ENCODE measurements around the gene IKZF3.

IKZF3 gene

GRCh38 chr17:39820987-39821386 is 43.1 kb downstream of the IKZF3 start:
- TF ChIP-seq TAF1 (IDR thresholded peaks at IDR 0.05; ENCODE audit: low read depth, low read length): no peak
- no peak for TF ChIP-seq POLR2A (IDR thresholded peaks at IDR 0.05; ENCODE audit: low read depth, low read length)
- no peak for TF ChIP-seq SPI1 (IDR thresholded peaks at IDR 0.05; ENCODE audit: low read depth, low read length)
- TF ChIP-seq POU2F2 (IDR thresholded peaks at IDR 0.05; ENCODE audit: low read depth, low read length): no peak
- TF ChIP-seq PAX5 (IDR thresholded peaks at IDR 0.05; ENCODE audit: insufficient read depth, low read length, severe bottlenecking): no peak
- no peak for TF ChIP-seq POLR2AphosphoS5 (IDR thresholded peaks at IDR 0.05; ENCODE audit: low read depth, low read length)
- FAIRE-seq (no peak), DNase-seq (ENCODE audit: insufficient read length, low spot score) (no peak)

- DNase-seq (ENCODE audit: insufficient read length, low spot score) (no peak), FAIRE-seq (peak; percentile 45)
- no peak for TF ChIP-seq PAX5 (IDR thresholded peaks at IDR 0.05; ENCODE audit: insufficient read depth, low read length, severe bottlenecking)
- TF ChIP-seq TAF1 (IDR thresholded peaks at IDR 0.05; ENCODE audit: low read depth, low read length): no peak
- TF ChIP-seq SPI1 (IDR thresholded peaks at IDR 0.05; ENCODE audit: low read depth, low read length): no peak
- no peak for TF ChIP-seq POLR2AphosphoS5 (IDR thresholded peaks at IDR 0.05; ENCODE audit: low read depth, low read length)
- TF ChIP-seq POLR2A (IDR thresholded peaks at IDR 0.05; ENCODE audit: low read depth, low read length): no peak
- TF ChIP-seq POU2F2 (IDR thresholded peaks at IDR 0.05; ENCODE audit: low read depth, low read length): no peak
These were observed 43.6 kb downstream of the IKZF3 start for GRCh38 chr17:39820541-39820940.

- FAIRE-seq: peak; percentile 78
- TF ChIP-seq TAF1 (IDR thresholded peaks at IDR 0.05; ENCODE audit: low read depth, low read length) (no peak), SPI1 (IDR thresholded peaks at IDR 0.05; ENCODE audit: low read depth, low read length) (peak; percentile 40; the same call in 1 of the 2 replicates)
These were observed 45.6 kb downstream of the IKZF3 start for GRCh38 chr17:39818358-39819000.

GRCh38 chr17:39816272-39816671 is 47.8 kb downstream of the IKZF3 start:
- no peak for FAIRE-seq
- TF ChIP-seq SPI1 (IDR thresholded peaks at IDR 0.05; ENCODE audit: low read depth, low read length) (no peak), PAX5 (IDR thresholded peaks at IDR 0.05; ENCODE audit: insufficient read depth, low read length, severe bottlenecking) (no peak), POLR2AphosphoS5 (IDR thresholded peaks at IDR 0.05; ENCODE audit: low read depth, low read length) (no peak), TAF1 (IDR thresholded peaks at IDR 0.05; ENCODE audit: low read depth, low read length) (no peak), POU2F2 (IDR thresholded peaks at IDR 0.05; ENCODE audit: low read depth, low read length) (no peak), POLR2A (IDR thresholded peaks at IDR 0.05; ENCODE audit: low read depth, low read length) (no peak)
- no peak for DNase-seq (ENCODE audit: insufficient read length, low spot score)

More at GRCh38 chr17:39818358-39819000, 45.6 kb downstream of the IKZF3 start:
- DNase-seq (ENCODE audit: insufficient read length, low spot score): no peak

GRCh38 chr17:39814497-39814896 is 49.6 kb downstream of the IKZF3 start:
- no peak for DNase-seq (ENCODE audit: insufficient read length, low spot score)
- no peak for FAIRE-seq
- TF ChIP-seq SPI1 (IDR thresholded peaks at IDR 0.05; ENCODE audit: low read depth, low read length) (no peak), TAF1 (IDR thresholded peaks at IDR 0.05; ENCODE audit: low read depth, low read length) (no peak), POLR2AphosphoS5 (IDR thresholded peaks at IDR 0.05; ENCODE audit: low read depth, low read length) (no peak), POU2F2 (IDR thresholded peaks at IDR 0.05; ENCODE audit: low read depth, low read length) (no peak), PAX5 (IDR thresholded peaks at IDR 0.05; ENCODE audit: insufficient read depth, low read length, severe bottlenecking) (no peak), POLR2A (IDR thresholded peaks at IDR 0.05; ENCODE audit: low read depth, low read length) (no peak)

GRCh38 chr17:39813631-39814030 is 50.5 kb downstream of the IKZF3 start:
- DNase-seq (ENCODE audit: insufficient read length, low spot score) (no peak), FAIRE-seq (no peak)
- TF ChIP-seq POLR2AphosphoS5 (IDR thresholded peaks at IDR 0.05; ENCODE audit: low read depth, low read length) (no peak), PAX5 (IDR thresholded peaks at IDR 0.05; ENCODE audit: insufficient read depth, low read length, severe bottlenecking) (no peak), POLR2A (IDR thresholded peaks at IDR 0.05; ENCODE audit: low read depth, low read length) (no peak)

- no peak for TF ChIP-seq POU2F2 (IDR thresholded peaks at IDR 0.05; ENCODE audit: low read depth, low read length)
- TF ChIP-seq POLR2A (IDR thresholded peaks at IDR 0.05; ENCODE audit: low read depth, low read length): no peak
- no peak for TF ChIP-seq TAF1 (IDR thresholded peaks at IDR 0.05; ENCODE audit: low read depth, low read length)
- no peak for TF ChIP-seq POLR2AphosphoS5 (IDR thresholded peaks at IDR 0.05; ENCODE audit: low read depth, low read length)
- no peak for TF ChIP-seq PAX5 (IDR thresholded peaks at IDR 0.05; ENCODE audit: insufficient read depth, low read length, severe bottlenecking)
- no peak for TF ChIP-seq SPI1 (IDR thresholded peaks at IDR 0.05; ENCODE audit: low read depth, low read length)
- DNase-seq (ENCODE audit: insufficient read length, low spot score): no peak
- FAIRE-seq: no peak
These were observed 51.6 kb downstream of the IKZF3 start for GRCh38 chr17:39812466-39812865.

GRCh38 chr17:39810939-39811728 is 53.0 kb downstream of the IKZF3 start:
- DNase-seq (ENCODE audit: insufficient read length, low spot score) (no peak), FAIRE-seq (no peak)
- TF ChIP-seq SPI1 (IDR thresholded peaks at IDR 0.05; ENCODE audit: low read depth, low read length) (no peak), POLR2AphosphoS5 (IDR thresholded peaks at IDR 0.05; ENCODE audit: low read depth, low read length) (no peak), TAF1 (IDR thresholded peaks at IDR 0.05; ENCODE audit: low read depth, low read length) (no peak), PAX5 (IDR thresholded peaks at IDR 0.05; ENCODE audit: insufficient read depth, low read length, severe bottlenecking) (no peak), POU2F2 (IDR thresholded peaks at IDR 0.05; ENCODE audit: low read depth, low read length) (no peak), POLR2A (IDR thresholded peaks at IDR 0.05; ENCODE audit: low read depth, low read length) (no peak)

GRCh38 chr17:39809221-39809620 is 54.9 kb downstream of the IKZF3 start:
- FAIRE-seq (peak; percentile 85), DNase-seq (ENCODE audit: insufficient read length, low spot score) (no peak)
- no peak for TF ChIP-seq POLR2A (IDR thresholded peaks at IDR 0.05; ENCODE audit: low read depth, low read length)
- no peak for TF ChIP-seq POU2F2 (IDR thresholded peaks at IDR 0.05; ENCODE audit: low read depth, low read length)
- no peak for TF ChIP-seq TAF1 (IDR thresholded peaks at IDR 0.05; ENCODE audit: low read depth, low read length)
- TF ChIP-seq PAX5 (IDR thresholded peaks at IDR 0.05; ENCODE audit: insufficient read depth, low read length, severe bottlenecking): no peak
- TF ChIP-seq POLR2AphosphoS5 (IDR thresholded peaks at IDR 0.05; ENCODE audit: low read depth, low read length): no peak

Data from GM12891 (cell line).